Left kidney (tissue), 2 donors: Measurements from ENCODE around the gene SPACA6. TPM values are rescaled to one million over a fixed set of nuclear protein-coding genes. Genes with fewer than 3 reads are reported as not detected.

Experiments
- DNase-seq: peaks from one replicate; pipeline ENCODE4 v3.0.0-alpha.2; 2013
- polyA plus RNA-seq: library from polyadenylated mRNA; unstranded; fragments of 120-200 nt; gene quantifications from one replicate; pipeline ENCODE4 v1.2.1, GENCODE V29; 2013; ENCODE audit not compliant: insufficient read length

Gene SPACA6
- polyA plus RNA-seq, 1 donor = 21.0 TPM

- peak; percentile 97 for DNase-seq
Observed at GRCh38 chr19:51688671-51689571, 4.2 kb upstream of the SPACA6 start.

DNA sequence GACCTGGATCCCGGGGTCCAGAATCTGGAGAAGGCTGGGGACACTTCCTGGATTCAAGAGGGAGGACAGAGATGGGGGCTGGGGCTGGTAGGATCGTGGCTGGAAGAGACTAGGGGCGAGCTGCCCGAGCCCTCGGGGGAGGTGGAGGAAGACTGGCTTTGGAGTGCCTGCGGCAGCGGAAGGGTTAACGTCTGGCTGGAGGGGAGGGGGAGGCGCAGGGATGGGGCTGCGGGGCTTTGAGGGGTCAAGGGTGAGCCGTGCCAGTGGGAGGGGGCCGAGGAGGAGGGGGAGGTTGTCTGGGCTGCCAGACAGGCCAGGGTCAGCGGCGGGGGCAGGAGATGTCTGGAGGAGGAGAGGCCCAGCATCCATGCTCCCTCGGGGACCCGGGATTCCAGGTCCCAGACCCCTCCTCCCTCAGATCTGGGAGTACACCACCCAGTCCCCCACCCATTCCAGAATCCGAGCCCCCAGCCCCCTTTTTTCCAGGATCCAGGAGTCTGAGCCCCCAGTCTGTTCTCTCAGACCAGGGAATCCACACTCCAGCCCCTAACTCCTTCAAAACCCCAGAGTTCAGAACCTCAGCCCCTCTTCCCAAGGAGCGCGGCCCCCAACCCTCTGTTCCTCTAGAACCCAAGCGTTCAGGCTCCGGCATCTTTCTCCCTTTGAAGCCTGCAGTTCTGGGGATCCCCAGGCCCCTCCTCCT is 3.2 kb upstream of the SPACA6 start:
- DNase-seq = peak; percentile 77

- DNase-seq = peak; percentile 90
Observed at GRCh38 chr19:51690454-51691073, 2.6 kb upstream of the SPACA6 start.

DNA sequence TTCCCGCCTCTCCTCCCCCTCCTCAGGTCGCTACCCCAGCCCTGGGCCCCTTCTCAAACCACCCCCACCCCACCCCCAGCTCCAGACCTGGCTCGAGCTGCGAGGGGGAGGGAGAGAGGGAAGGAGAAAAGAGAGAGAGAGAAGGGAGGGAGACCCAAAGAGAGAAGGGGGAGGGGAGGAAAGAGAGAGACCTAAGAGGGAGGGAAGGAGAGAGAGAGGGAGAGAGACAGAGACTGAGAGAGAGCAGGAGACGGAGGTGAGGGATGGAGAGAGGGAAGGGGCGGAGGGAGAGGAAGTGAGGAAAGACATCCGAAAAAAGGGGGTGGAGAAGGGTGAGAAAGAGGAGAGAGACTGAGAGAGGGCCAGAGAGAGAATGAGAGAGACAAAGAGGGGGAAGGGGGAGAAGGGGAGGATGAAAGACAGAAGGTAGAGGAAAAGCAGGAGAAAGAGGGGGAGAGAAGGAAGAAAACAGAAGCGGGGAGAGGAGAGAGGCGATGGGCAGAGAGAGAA is 2.0 kb upstream of the SPACA6 start:
- DNase-seq = no peak

DNA sequence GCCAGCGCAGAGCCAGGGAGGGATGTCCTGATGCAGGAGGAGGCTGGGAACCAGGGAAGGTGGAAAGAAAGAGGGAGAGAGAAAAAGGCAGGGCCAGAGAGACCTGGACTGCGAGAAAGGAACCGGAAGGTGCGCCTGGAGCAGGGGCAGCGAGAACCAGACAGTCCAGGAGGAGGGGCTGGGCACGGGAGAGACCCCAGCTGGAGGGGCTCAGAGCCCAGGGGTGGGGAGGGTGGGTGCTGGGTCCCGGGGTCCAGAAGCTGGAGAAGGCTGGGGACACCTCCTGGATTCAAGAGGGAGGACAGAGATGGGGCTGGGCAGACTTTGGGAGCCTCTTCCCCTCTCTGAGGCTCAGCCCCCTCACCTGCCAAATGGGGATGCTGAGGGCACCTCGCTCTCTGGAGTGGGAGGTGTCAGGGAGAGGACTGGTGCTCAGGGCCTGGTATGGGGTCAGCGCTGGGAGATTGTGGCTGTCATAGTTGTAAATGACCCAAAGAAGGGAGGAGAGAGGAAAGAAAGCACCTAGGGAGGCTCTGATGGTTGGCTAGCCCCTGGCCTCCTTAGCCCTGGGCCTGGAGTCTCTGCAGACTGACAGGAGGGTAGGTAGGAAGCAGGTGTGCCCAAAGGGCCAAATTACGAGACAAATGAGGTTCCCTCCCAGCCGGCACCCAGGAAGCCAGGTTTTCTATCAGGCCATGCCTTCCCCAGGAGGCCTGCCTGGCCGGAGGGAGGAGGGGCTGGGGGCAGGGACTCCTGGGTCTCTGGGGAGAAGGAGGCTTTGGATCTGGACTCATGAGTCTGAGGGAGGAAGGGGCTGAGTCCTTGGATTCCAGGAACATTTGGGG is 1.3 kb upstream of the SPACA6 start:
- DNase-seq = no peak

DNA sequence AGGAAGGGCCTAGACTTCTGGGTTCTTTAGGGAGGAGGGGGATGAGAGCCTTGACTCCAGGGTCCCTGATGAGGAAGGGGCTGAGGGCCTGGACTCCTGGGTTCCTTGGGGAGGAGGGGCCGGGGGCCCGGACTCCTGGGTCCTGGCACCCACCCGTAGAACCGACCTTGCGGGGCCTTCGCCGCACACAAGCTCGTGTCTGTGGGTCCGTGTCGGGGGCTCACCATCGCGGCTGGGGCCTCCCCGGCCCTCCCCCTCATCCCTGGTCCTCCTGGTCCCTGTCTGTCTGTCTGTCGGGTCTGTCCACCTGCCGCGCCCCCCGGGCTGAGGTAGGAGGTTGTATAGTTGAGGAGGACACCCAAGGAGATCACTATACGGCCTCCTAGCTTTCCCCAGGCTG is 662 bp upstream of the SPACA6 start:
- no peak for DNase-seq

- no peak for DNase-seq
Observed at GRCh38 chr19:51693819-51694218, 689 bp downstream of the SPACA6 start.

GRCh38 chr19:51694318-51695085 is 1.4 kb downstream of the SPACA6 start:
- DNase-seq = no peak

DNA sequence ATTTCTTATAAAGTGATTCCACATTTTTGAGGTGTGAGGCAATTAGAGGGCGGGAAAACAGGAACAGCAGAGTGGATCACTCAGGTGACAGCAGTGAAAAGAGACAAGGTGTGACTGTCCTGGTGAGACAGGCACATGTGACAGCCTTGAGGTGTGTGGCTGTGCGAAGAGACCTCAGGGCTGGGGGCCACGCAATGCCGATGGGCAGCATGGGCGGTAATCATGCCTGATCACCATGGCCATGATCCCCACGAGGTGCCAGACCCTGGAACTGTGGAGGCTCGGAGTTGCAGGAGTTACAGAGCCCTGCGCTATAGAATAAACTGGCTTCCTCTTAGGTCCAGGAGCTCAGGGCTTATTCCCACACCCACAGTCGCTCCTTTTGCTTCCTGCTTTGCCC is 2.0 kb downstream of the SPACA6 start:
- no peak for DNase-seq

DNA sequence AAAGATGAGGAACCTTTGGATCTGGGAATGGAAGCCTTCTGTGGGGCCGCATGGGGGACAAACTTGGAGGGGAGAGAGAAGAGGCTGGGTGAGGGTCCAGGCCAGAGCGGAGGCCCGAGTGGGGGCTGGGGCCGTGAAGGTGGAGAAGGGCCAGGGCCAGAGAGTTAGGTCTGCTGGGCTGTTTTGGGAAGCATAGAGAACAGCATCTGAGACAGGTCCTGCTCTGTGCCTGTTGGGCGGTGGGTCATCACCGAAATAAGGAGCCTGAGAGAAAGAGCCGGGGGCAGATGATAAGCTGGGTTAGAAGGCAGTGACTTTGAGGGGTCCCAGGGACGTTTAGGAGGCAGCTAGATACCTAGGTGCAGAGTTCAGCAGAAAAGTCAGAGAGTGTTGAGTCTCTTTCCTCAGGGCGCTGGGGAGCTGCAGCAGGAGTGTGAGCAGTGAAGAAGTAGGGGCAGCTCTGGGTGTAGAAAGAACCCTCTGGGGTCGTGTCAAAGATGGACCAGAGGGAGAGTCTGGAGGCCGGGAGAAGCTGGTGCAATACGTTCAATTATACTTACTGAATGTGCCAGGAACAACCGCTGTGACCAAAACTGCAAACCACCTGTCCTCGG is 2.7 kb downstream of the SPACA6 start:
- no peak for DNase-seq

GRCh38 chr19:51696606-51697005 is 3.5 kb downstream of the SPACA6 start:
- DNase-seq = no peak

DNA sequence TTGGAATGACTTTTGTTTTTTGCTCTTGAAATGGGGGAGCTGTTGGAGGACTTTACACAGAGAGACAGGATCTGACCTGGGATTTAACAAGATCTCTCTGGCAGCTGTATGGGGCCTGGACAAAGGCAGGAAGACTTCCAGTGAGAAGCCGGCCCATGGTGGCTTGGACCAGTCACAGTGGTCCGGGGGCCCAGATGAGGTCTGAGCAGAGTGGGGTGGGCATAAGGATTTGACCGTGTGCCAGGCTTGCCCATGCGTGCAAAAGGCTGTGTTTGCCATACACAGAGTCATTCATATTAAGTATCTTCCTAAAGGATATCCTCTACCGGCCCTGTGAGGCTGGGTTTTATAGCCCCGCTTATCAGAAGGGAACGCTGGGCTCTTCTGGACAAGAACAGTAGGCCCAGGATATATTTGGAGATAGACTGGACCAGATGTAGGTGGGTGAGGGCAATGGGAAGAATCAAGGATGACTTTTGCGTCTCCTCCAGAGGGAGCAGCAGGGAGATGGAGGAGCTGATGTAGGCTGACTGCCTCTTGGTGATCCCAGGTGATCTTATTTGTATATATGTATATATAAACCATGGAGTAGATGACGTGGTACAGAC is 4.1 kb downstream of the SPACA6 start:
- no peak for DNase-seq

DNA sequence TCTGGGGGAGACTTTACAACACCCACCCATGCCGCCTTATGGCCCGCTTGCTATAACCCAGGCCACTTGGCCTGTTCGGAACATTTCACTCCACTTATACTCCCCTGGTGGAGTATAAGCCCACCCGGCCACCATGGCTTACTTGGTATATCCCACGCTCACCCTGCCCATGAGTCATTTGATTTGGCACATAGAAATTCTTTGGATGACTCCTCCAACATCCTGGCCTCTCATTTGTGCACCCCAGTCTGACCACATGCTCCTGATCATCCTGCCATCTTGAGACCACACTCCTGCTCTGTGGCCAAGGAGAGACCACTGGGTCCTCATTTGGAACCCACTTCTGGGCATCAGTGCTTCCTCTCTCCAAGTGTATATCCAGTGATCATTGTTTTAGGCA is 5.2 kb downstream of the SPACA6 start:
- no peak for DNase-seq

DNA sequence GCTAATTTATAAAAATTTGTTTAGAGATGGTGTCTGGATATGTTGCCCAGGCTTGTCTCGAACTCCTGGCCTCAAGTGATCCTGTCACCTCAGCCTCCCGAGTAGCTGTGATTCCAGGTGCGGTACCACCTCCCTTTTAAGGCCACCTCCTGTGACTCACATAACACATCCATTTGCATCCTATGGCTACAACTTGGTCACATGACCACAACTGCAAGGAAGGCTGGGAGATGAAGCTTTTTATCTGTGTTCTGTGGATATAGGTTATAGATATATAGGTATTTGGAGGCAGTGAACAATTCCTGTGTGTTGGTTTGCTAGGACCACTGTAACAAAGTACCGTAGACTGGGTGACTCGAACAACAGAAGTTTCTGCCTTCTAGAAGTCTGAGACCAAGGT is 6.0 kb downstream of the SPACA6 start:
- no peak for DNase-seq

- DNase-seq = no peak
Observed at GRCh38 chr19:51701468-51702100, 8.5 kb downstream of the SPACA6 start.

GRCh38 chr19:51702103-51702824 is 9.1 kb downstream of the SPACA6 start:
- peak; percentile 48 for DNase-seq

DNA sequence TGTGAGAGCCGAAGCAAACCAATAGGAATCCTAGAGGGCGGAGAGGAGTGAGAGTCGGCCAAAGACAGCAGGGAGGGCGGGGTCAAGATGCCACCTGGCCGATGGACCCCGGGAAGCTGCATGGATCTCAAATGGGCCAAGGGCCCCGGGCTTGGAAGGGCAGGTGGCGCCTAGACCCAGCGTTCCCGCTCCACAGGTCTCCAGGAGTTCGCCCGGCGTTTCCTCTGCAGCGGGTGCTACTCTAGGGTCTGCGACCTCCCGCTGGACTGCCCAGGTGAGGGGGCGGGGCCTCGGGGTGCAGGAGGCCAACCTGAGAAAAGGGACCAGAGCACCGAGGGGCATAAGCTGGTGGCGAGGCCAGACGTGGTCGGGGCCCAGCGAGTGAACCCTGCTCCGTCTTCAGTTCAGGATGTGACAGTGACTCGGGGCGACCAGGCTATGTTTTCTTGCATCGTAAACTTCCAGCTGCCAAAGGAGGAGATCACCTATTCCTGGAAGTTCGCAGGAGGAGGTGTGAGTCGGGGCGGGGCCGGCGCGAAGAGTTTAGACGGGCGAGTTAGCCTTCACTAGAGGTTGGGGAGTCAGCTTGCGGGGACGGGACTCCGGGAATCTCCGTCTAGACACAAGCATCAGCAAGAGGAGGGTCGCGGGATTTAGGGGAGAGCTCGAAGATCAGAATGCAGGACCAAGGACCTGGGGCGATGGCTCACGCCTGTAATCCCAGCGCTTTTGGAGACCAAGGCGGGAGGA is 9.9 kb downstream of the SPACA6 start:
- peak; percentile 21 for DNase-seq
